Glomerular endothelial cell (primary cell): Measurements from ENCODE around the gene CHN1. TPM values are rescaled to one million over a fixed set of nuclear protein-coding genes. Genes with fewer than 3 reads are reported as not detected.

Experiments
- DNase-seq: peaks from one replicate; pipeline ENCODE4 v3.0.0-alpha.2; 2011; ENCODE audit warnings: low read depth, low spot score; ENCODE audit errors: extremely low read depth
- total RNA-seq: library from RNA; depleted of rRNA; stranded (reverse); fragments of >200 nt; gene quantifications from 2 replicates; pipeline ENCODE4 v1.2.3, GENCODE V29; 2015

CHN1 gene
- total RNA-seq, 1 donor from 2014 or later = 25.1 TPM

- no peak for DNase-seq
These were observed 214.2 kb downstream of the CHN1 start for GRCh38 chr2:174791020-174791419.

GRCh38 chr2:174789001-174789400, 216.2 kb downstream of the CHN1 start:
- no peak for DNase-seq

- DNase-seq = no peak
These were observed 216.8 kb downstream of the CHN1 start for GRCh38 chr2:174788291-174788929.

- no peak for DNase-seq
These were observed 217.5 kb downstream of the CHN1 start for GRCh38 chr2:174787487-174788205.

- no peak for DNase-seq
These were observed 219.0 kb downstream of the CHN1 start for GRCh38 chr2:174786066-174786725.

- DNase-seq = no peak
These were observed 219.7 kb downstream of the CHN1 start for GRCh38 chr2:174785481-174785880.

GRCh38 chr2:174784909-174785308, 220.3 kb downstream of the CHN1 start:
- no peak for DNase-seq

- no peak for DNase-seq
These were observed 220.9 kb downstream of the CHN1 start for GRCh38 chr2:174784316-174784715.

- no peak for DNase-seq
These were observed 223.2 kb downstream of the CHN1 start for GRCh38 chr2:174781996-174782395.

GRCh38 chr2:174781298-174781697, 223.9 kb downstream of the CHN1 start:
- DNase-seq = no peak

- no peak for DNase-seq
These were observed 224.3 kb downstream of the CHN1 start for GRCh38 chr2:174780856-174781255.

GRCh38 chr2:174780191-174780840, 224.9 kb downstream of the CHN1 start:
- no peak for DNase-seq

- DNase-seq = no peak
These were observed 225.7 kb downstream of the CHN1 start for GRCh38 chr2:174779361-174779928.

GRCh38 chr2:174778085-174778981, 226.8 kb downstream of the CHN1 start:
- no peak for DNase-seq

- DNase-seq = no peak
These were observed 227.7 kb downstream of the CHN1 start for GRCh38 chr2:174777347-174778084.

GRCh38 chr2:174776675-174777074, 228.5 kb downstream of the CHN1 start:
- no peak for DNase-seq

- DNase-seq = no peak
These were observed 229.0 kb downstream of the CHN1 start for GRCh38 chr2:174776223-174776622.

GRCh38 chr2:174775571-174775980, 229.6 kb downstream of the CHN1 start:
- no peak for DNase-seq

- no peak for DNase-seq
These were observed 230.3 kb downstream of the CHN1 start for GRCh38 chr2:174774886-174775285.
